PC-3 (cell line): ENCODE measurements around the gene PTPRN2. TPM values are rescaled to one million over a fixed set of nuclear protein-coding genes. Genes with fewer than 3 reads are reported as not detected.
A peak's percentile ranks its signal among the peaks of the same experiment; 100 is the strongest.

Experiments used
- ATAC-seq: fragments of 200-7000 bp; cut with Tn5 transposase; 2 replicates; pipeline ENCODE4 v1.9.1; 2020; ENCODE audit warnings: mild to moderate bottlenecking, moderate library complexity
- BruUV-seq: library from RNA; stranded (reverse); fragments of 400-500 nt; replicated peaks from 2 replicates; lab custom pipeline; 2021; lab: Mats Ljungman, UMichigan
- CTCF ChIA-PET: fragments of 300-600 bp; sonication (Branson Sonifier 250); formaldehyde crosslinking; loops from one replicate; lab custom pipeline; 2022; ENCODE audit warnings: antibody characterized with exemption; lab: Charles Lee
- POLR2A ChIA-PET: fragments of 300-600 bp; sonication (Branson Sonifier 250); formaldehyde crosslinking; loops from one replicate; lab custom pipeline; 2022; ENCODE audit warnings: antibody characterized with exemption; ENCODE audit not compliant: unreplicated experiment; lab: Charles Lee
- DNase-seq: peaks from one replicate; pipeline ENCODE4 v3.0.0-alpha.2; 2015
- H2AFZ ChIP-seq: fragments of 300-600 bp; sonication (generic); 2 replicates; pipeline ENCODE4 v1.6.0; 2016; ENCODE audit warnings: antibody characterized with exemption, low read length
- H3F3A ChIP-seq: fragments of 300-600 bp; sonication (generic); one replicate; pipeline ENCODE4 v1.6.0; 2017; ENCODE audit warnings: antibody characterized with exemption, low read length, control low read depth, mild to moderate bottlenecking; ENCODE audit not compliant: unreplicated experiment
- H3K27ac ChIP-seq: fragments of 300-600 bp; sonication (generic); 2 replicates; pipeline ENCODE4 v1.5.1; 2016; ENCODE audit warnings: mild to moderate bottlenecking, low read length
- H3K27me3 ChIP-seq: fragments of 300-600 bp; sonication (generic); 2 replicates; pipeline ENCODE4 v1.6.1; 2016; ENCODE audit warnings: low read length, mixed read lengths
- H3K36me3 ChIP-seq: fragments of 300-600 bp; sonication (generic); 2 replicates; pipeline ENCODE4 v1.6.1; 2016; ENCODE audit warnings: low read depth, mixed run types, low read length, mixed read lengths
- H3K4me1 ChIP-seq: fragments of 300-600 bp; sonication (generic); 2 replicates; pipeline ENCODE4 v1.5.1; 2016; ENCODE audit warnings: low read length; ENCODE audit not compliant: insufficient read depth
- H3K4me2 ChIP-seq: fragments of 300-600 bp; sonication (generic); 2 replicates; pipeline ENCODE4 v1.6.0; 2016; ENCODE audit warnings: low read length
- H3K4me3 ChIP-seq: fragments of 300-600 bp; sonication (generic); 2 replicates; pipeline ENCODE4 v1.5.1; 2016; ENCODE audit warnings: mild to moderate bottlenecking, low read length, mixed read lengths
- H3K79me2 ChIP-seq: fragments of 300-600 bp; sonication (generic); 2 replicates; pipeline ENCODE4 v1.6.1; 2017; ENCODE audit warnings: low read length, mixed read lengths
- H3K9ac ChIP-seq: fragments of 300-600 bp; sonication (generic); 2 replicates; pipeline ENCODE4 v1.6.0; 2016; ENCODE audit warnings: mild to moderate bottlenecking, low read length
- H3K9me2 ChIP-seq: fragments of 300-600 bp; sonication (generic); replicated peaks from 2 replicates; pipeline ENCODE4 v1.6.1; 2016; ENCODE audit warnings: mixed run types, low read length, mixed read lengths
- H3K9me3 ChIP-seq: fragments of 300-600 bp; sonication (generic); 2 replicates; pipeline ENCODE4 v1.6.1; 2016; ENCODE audit warnings: low read length, mixed read lengths
- H4K20me1 ChIP-seq: fragments of 300-600 bp; sonication (generic); 2 replicates; pipeline ENCODE4 v1.6.1; 2016; ENCODE audit warnings: low read length, mixed read lengths
- CTCF ChIP-seq: fragments of 300-600 bp; sonication (generic); conservative IDR thresholded peaks from 2 replicates; pipeline ENCODE4 v1.5.1; 2017; ENCODE audit warnings: antibody characterized with exemption, low read depth, mild to moderate bottlenecking, low read length
- EZH2 ChIP-seq: fragments of 300-600 bp; sonication (generic); IDR thresholded peaks from one replicate; pipeline ENCODE4 v1.6.1; 2017; ENCODE audit warnings: antibody characterized with exemption, mild to moderate bottlenecking, low read length; ENCODE audit not compliant: unreplicated experiment
- EZH2phosphoT487 ChIP-seq: fragments of 300-600 bp; sonication (generic); IDR thresholded peaks from 2 replicates; pipeline ENCODE4 v1.6.1; 2018; ENCODE audit warnings: mild to moderate bottlenecking, antibody characterized with exemption, low read length, borderline replicate concordance
- intact Hi-C: fragments of 100-400 bp; cut with micrococcal nuclease; formaldehyde crosslinking; loops from 2 replicates; pipeline ENCODE4 v1.9.0; 2023
- total RNA-seq: library from RNA; depleted of rRNA; stranded (reverse); fragments of >200 nt; gene quantifications from 2 replicates; pipeline ENCODE4 v1.2.3, GENCODE V29; 2014

Gene PTPRN2
- total RNA-seq, 1 experiment from 2014 or later: 3.2 TPM

GRCh38 chr7:158432369-158433341 is 155.0 kb downstream of the PTPRN2 start:
- peak overlapping the region; percentile 99 for H3K27ac ChIP-seq
- H3K27me3 ChIP-seq: peaks cover 20% of the 10 kb centered on the region; the same call in 1 of the 2 replicates
- H3F3A ChIP-seq: peaks cover 5% of the 10 kb centered on the region
- BruUV-seq: TSS peak; percentile 92
- no peaks in the 10 kb centered on the region for H4K20me1 ChIP-seq
- ChIA-PET CTCF (interaction anchor here (0.7 kb wide), 1 partner anchor 237 kb away, joined by 3 read pairs; no protein-coding TSS in a partner anchor), POLR2A (interaction anchor here (0.6 kb wide), 1 partner anchor 117 kb away, joined by 4 read pairs; no protein-coding TSS in a partner anchor)
- H3K9me3 ChIP-seq: no peaks in the 10 kb centered on the region
- H2AFZ ChIP-seq: 0 out of 2 replicates have a peak overlapping the region, but pooled peaks have one; percentile 6
- ATAC-seq: peak; percentile 61
- peak overlapping the region; percentile 81 for H3K4me2 ChIP-seq
- intact Hi-C loops: loop anchor here (5.0 to 10.0 kb wide), 2 partner anchors 152 to 215 kb away; partner anchors contain the start of gene PTPRN2
- no peaks in the 10 kb centered on the region for H3K36me3 ChIP-seq
- H3K4me1 ChIP-seq: peaks cover 19% of the 10 kb centered on the region
- H3K9ac ChIP-seq: peak overlapping the region; percentile 95
- TF ChIP-seq EZH2phosphoT487: no peak
- TF ChIP-seq CTCF: no peak
- no peak for TF ChIP-seq EZH2
- H3K79me2 ChIP-seq: no peaks in the 10 kb centered on the region
- no peaks in the 10 kb centered on the region for H3K9me2 ChIP-seq
- peak; percentile 90 for DNase-seq
- peak overlapping the region; percentile 52 for H3K4me3 ChIP-seq

- Histone ChIP-seq H3K4me3 (peak overlapping the region; percentile 52), H3K79me2 (no peaks in the 10 kb centered on the region)
- TF ChIP-seq EZH2phosphoT487 (no peak), EZH2 (no peak), CTCF (no peak)
These were observed 155.7 kb downstream of the PTPRN2 start for GRCh38 chr7:158431941-158432347.

More at GRCh38 chr7:158431941-158432347, 155.7 kb downstream of the PTPRN2 start:
- peaks cover 13% of the 10 kb centered on the region; the same call in 1 of the 2 replicates for H3K27me3 ChIP-seq
- intact Hi-C loops: loop anchor here (5.0 to 10.0 kb wide), 2 partner anchors 153 to 215 kb away; partner anchors contain the start of gene PTPRN2
- peak overlapping the region; percentile 81 for H3K4me2 ChIP-seq
- ATAC-seq: peak; percentile 78
- peaks cover 19% of the 10 kb centered on the region for H3K4me1 ChIP-seq
- H3K27ac ChIP-seq: peak overlapping the region; percentile 99
- H4K20me1 ChIP-seq: no peaks in the 10 kb centered on the region
- peaks cover 5% of the 10 kb centered on the region for H3F3A ChIP-seq
- H3K9ac ChIP-seq: peak overlapping the region; percentile 95
- no peaks in the 10 kb centered on the region for H3K9me2 ChIP-seq
- BruUV-seq: no TSS peak
- 0 out of 2 replicates have a peak overlapping the region, but pooled peaks have one; percentile 6 for H2AFZ ChIP-seq
- POLR2A ChIA-PET: no interaction called here
- H3K9me3 ChIP-seq: no peaks in the 10 kb centered on the region
- peak; percentile 90 for DNase-seq
- H3K36me3 ChIP-seq: no peaks in the 10 kb centered on the region
- CTCF ChIA-PET: interaction anchor here (0.7 kb wide), 1 partner anchor 237 kb away, joined by 3 read pairs; no protein-coding TSS in a partner anchor
